ENCODE data around the gene DUSP19. TPM values are rescaled to one million over a fixed set of nuclear protein-coding genes. Genes with fewer than 3 reads are reported as not detected.

The DUSP19 gene
- total and polyA plus RNA-seq, 2 of the 13 experiments (the other 11 are each of a cell fraction or from before 2014, with no cell fraction given): 1.3 to 1.9 TPM

GRCh38 chr2:183126635-183127034 is 48.1 kb downstream of the DUSP19 start (continued):
- TF ChIP-seq ZNF574 (CRISPR knock-in tag; IDR thresholded peaks at IDR 0.05): no peak

- H4K20me1 ChIP-seq (ENCODE audit: insufficient read depth, low read length): no peaks in the 10 kb centered on the region
- DNase-seq (ENCODE audit: low spot score) (no peak), ATAC-seq (no peak), FAIRE-seq (no peak)
- H3K4me2 ChIP-seq (ENCODE audit: low read depth, low read length): no peak overlapping the region
- 96% methylated on average over 2 of the region's 2 CpGs for WGBS (ENCODE audit: low lambda C conversion rate)
- H2AFZ ChIP-seq (ENCODE audit: low read length): no peak overlapping the region
- H3K4me3 ChIP-seq (replicated peaks in 1 of 3; ENCODE audit: insufficient read depth in 1 of 3, low read depth in 2 of 3, low read length in 3 of 3): no peak overlapping the region
- H3K79me2 ChIP-seq (ENCODE audit: insufficient read depth, low read length): peaks cover 31% of the 10 kb centered on the region
- H3K36me3 ChIP-seq (replicated peaks in 1 of 2; ENCODE audit: control insufficient read depth in 1 of 2, insufficient read depth in 2 of 2, low read length in 2 of 2): peaks cover 8 to 58% of the 10 kb centered on the region in 2 experiments
- no peaks in the 10 kb centered on the region for H3K9me3 ChIP-seq (ENCODE audit: low read length)
- no peaks in the 10 kb centered on the region for H3K4me1 ChIP-seq (ENCODE audit: insufficient read depth, low read length)
- no peak overlapping the region for H3K27ac ChIP-seq (ENCODE audit: extremely low read length, insufficient read depth, low read length)
- intact Hi-C loops (cut with micrococcal nuclease; ENCODE audit: unreplicated experiment) (no loop called here), in situ Hi-C loops (cut with HindIII; ENCODE audit: extremely low pct_ligation_motif_present, low pct_unique_long_range_greater_than_20kb) (no loop called here)
- BruUV-seq (replicated peaks): TSS peak; percentile 14
- CTCF ChIA-PET (ENCODE audit: low intra/inter-chr PET ratio, low total read pairs): no interaction called here
- TF ChIP-seq ZNF232 (CRISPR knock-in tag; IDR thresholded peaks at IDR 0.05; ENCODE audit: borderline replicate concordance) (no peak), ZNF792 (CRISPR knock-in tag; IDR thresholded peaks at IDR 0.05) (no peak), ZNF503 (CRISPR knock-in tag; IDR thresholded peaks at IDR 0.05) (no peak), PHF8 (CRISPR knock-in tag; IDR thresholded peaks at IDR 0.05) (no peak), RXRA (CRISPR knock-in tag; IDR thresholded peaks at IDR 0.05) (no peak), JUND (CRISPR knock-in tag; IDR thresholded peaks at IDR 0.05) (no peak), MAFF (IDR thresholded peaks at IDR 0.05; ENCODE audit: low read depth, low read length) (peak; percentile 77), ZBTB25 (CRISPR knock-in tag; IDR thresholded peaks at IDR 0.05) (no peak), ZNF292 (CRISPR knock-in tag; IDR thresholded peaks at IDR 0.05; ENCODE audit: borderline replicate concordance, low read depth) (no peak), ATM (IDR thresholded peaks at IDR 0.05; ENCODE audit: borderline replicate concordance) (no peak), FOSL1 (CRISPR knock-in tag; IDR thresholded peaks at IDR 0.05; ENCODE audit: borderline replicate concordance) (no peak), ATF6 (CRISPR knock-in tag; conservative IDR thresholded peaks at IDR 0.05) (no peak), MAFK (conservative IDR thresholded peaks at IDR 0.05 in 1 of 2, IDR thresholded peaks at IDR 0.05 in 1 of 2; ENCODE audit: low read length in 2 of 2) (peak; percentile 65 to 72), ZNF350 (CRISPR knock-in tag; IDR thresholded peaks at IDR 0.05; ENCODE audit: borderline replicate concordance, low read depth) (no peak), ZIK1 (CRISPR knock-in tag; IDR thresholded peaks at IDR 0.05; ENCODE audit: borderline replicate concordance, low read depth) (no peak), ZNF746 (CRISPR knock-in tag; IDR thresholded peaks at IDR 0.05) (no peak)
- POLR2A ChIA-PET: no interaction called here
- H3K27me3 ChIP-seq (ENCODE audit: control insufficient read depth in 1 of 2, insufficient read depth in 2 of 2, low read length in 2 of 2): no peaks in the 10 kb centered on the region
- no peak overlapping the region for H3K9ac ChIP-seq (ENCODE audit: insufficient read depth, low read depth, low read length)
These were observed 55.5 kb downstream of the DUSP19 start for GRCh38 chr2:183134016-183134415.
